ENCODE results near the gene TECPR2.

The TECPR2 gene

DNA sequence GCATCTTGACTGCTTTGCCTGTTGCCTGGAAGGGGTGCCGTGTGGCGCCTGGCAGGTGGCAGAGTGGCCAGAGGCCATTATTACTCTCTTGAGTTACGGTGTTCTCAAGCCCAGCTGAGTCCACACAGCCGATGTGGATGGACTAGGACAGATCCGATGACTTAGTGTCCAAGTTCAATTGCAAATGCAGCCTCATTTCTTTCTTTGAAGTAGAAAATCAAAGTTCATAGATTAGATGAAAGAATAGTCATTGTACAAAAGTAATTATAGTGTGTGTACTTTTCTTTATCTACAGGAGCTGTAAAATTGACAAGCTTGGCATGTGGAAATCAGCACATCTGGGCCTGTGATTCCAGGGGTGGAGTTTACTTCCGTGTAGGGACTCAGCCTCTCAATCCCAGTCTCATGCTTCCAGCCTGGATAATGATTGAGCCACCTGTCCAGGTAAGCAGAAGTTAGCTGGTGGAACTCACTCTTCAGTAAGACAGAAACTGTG, 102.2 kb downstream of the TECPR2 start:
- DNase-seq (ENCODE audit: low read depth in 1 of 2, low spot score in 1 of 2): no peak

DNA sequence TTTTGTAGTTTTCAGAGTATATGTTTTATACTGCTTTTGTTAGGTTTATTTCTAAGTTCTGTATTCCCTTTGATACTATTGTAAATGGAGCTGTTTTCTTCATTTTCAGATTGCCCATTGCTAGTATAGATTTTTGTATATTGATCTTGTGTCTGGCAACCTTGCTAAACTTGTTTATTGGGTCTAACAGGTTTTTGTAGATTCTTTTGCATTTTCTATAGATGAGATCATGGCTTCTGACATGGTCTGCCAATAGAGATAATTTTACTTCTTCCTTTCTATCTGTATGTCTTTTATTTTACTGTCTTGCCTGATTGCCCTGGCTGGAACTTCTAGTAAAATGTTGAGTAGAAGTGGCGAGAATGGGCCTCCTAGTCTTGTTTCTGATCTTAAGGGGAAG, 106.5 kb downstream of the TECPR2 start:
- no peak for DNase-seq (ENCODE audit: low read depth in 1 of 2, low spot score in 1 of 2)

DNA sequence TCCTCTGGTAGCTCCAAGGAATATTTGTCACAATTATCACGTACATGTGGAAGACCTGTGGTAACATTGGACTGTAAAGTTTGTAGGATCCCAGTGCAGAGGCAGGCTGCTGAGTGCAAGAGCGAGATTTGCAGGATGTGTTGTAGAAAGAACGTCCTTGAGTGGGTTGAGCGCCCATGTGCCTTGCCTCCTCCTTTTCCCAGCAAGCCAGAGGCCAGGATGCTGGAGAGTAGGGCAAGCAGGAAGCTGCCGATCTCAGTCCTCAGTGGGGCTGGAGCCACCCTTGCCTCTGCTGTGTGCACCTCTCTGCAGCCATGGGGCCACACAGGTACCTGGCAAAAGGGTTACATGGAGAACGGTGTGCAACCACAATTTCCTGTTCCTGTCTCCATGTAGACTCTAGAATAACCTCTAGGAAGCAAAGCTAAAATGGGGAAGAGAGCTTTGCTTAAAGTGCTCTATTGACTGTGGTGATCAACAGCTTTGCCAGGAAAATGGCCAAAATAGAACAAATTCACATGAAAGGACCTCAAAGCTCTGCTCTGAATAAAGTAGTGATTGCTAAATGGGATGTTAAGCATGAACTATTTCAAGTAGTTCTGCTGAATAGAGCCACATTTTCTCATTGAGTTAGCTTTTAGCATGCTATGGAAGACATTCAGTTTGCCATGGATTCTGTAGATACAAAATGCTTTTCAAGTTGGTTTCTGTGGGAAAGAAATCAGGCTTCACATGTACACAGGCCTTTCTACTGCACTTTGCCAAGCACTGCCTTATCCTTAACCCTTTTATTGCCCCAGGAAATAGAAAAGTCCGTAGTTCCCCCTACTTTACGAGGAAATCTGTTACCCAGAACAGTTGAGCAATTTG, 109.4 kb downstream of the TECPR2 start:
- DNase-seq (ENCODE audit: low read depth in 1 of 2, low spot score in 1 of 2): no peak

DNA sequence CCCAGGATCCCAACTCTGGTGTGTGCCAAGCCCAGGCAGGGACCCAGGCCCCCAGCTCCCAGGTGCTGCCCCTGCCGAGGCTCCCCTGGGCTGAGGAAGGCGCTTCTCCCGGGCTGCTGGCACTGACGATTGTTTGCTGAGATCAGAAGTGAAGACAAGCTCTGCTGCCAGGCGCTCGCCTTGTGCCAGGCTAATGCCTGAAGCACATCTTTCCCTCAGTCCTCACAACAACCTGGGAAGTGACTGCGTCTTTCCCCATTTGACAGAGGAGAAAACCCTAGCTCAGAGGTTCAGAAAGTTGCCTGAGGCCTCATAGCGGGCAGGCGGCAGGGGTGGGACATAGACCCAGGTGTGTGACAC, 110.0 kb downstream of the TECPR2 start:
- no peak for DNase-seq (ENCODE audit: low read depth in 1 of 2, low spot score in 1 of 2)

DNA sequence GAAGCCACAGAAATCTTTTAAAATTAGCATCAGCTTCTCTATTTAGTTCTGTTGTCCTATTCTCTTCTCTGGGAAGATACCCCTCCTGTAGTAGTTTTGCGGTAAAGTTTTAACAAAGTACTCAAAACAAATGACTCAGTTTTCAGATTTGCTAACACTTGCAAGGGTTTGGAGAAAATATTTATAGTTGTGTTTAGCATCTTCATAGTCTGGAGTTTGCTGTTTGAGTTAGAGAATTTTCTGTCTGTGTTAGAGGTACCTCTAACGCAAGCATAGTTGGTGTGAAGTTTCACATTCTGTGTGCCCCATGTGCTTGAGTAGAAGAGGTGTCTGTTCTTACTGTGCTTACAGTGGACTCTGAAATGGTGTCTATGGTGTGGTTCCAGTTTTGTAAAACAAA, 110.8 kb downstream of the TECPR2 start:
- DNase-seq (ENCODE audit: low read depth in 1 of 2, low spot score in 1 of 2): no peak

DNA sequence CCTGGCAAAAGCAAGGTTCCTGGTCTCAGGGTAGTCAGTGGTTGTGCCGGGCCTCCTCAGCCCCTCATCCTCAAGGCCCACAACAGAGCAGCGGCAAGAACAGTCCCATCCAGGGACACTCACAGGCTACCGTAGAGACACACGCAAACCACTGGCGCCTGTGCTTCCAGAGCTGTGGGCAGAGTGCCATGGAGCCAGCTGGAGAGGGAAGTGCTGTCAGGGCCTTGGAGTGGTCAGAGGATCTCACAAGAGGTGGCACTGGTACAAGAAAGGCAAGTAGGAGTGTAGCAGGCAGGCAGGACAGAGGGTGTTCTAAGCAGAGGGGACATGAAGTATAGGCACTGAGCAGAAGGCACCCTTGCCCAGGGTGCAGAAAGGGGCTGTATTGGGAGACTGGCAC, 112.2 kb downstream of the TECPR2 start:
- no peak for DNase-seq (ENCODE audit: low read depth in 1 of 2, low spot score in 1 of 2)

DNA sequence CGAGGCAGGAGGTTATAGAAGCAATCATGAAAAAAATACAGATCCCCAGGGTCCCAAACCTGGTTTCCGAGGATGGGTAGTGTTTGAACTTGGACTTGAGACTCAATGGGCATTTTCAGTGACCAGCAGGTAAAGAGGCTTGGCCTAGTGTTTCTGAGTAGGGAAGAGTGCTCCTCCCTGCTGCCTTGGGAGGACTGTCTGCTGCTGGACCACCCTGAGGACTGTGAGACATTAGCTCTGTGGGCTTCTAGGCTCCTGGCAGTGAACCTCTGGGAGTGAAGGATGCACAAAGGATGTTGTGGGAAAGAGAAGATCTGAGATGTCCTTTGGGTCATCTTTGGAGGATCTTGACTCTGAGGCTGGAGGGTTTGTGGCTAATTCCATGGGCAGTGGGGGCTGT, 116.4 kb downstream of the TECPR2 start:
- DNase-seq (ENCODE audit: low read depth in 1 of 2, low spot score in 1 of 2): no peak

DNA sequence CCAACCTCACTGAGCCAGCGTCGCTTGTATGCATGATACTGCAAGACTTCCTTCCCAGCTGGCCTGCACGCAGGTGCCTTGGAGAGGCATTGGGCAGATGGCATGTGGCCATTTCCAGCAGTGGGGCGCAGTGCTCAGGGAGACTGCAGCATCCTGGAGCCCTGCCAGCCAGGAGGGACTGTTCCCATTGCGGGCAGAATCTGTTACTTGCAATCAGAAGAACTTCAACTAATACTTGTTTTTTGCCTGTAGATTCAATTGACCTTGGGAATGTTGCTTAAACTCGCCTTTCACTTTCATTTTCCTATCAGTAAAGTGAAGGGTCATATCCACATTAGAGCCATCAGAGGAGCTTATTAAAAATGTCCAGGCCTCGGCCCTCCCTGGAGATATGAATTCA, 117.0 kb downstream of the TECPR2 start:
- no peak for DNase-seq (ENCODE audit: low read depth in 1 of 2, low spot score in 1 of 2)

DNA sequence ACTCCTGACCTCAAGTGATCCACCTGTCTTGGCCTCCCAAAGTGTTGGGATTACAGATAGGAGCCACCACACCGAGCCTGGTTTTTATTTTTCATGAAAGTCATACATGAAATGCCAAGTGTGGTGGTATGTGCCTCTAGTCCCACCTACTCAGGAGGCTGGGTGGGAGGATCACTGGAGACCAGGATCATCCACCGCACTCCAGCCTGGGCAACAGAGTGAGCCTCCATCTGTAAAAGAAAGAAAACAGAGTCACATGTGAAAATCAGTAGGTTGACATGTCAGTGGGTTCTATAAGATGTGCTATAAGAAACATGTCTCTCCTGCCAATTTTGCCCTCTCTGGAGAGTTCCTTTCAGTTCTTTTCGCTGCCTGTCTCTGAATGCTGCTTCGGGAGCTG, 118.6 kb downstream of the TECPR2 start:
- no peak for DNase-seq (ENCODE audit: low read depth in 1 of 2, low spot score in 1 of 2)

DNA sequence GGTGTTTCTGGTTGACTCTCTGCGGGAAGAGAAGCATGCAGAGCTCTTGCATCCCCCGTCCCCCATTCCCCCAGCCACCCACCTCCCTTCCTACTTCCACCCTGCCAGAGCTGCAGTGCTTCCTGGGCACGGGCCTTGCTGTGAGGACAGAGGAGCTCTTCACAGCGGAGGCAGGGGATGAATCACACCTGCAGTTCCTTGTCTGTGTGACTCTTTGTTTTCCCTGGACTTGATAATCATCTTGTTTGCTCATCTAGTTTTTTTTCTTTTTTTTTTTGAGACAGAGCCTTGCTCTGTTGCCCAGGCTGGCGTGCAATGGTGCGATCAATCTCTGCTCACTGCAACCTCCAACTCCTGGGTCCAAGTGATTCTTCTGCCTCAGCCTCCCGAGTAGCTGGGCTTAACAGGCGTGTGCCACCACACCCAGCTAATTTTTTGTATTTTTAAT, 119.1 kb downstream of the TECPR2 start:
- no peak for DNase-seq (ENCODE audit: low read depth in 1 of 2, low spot score in 1 of 2)

DNA sequence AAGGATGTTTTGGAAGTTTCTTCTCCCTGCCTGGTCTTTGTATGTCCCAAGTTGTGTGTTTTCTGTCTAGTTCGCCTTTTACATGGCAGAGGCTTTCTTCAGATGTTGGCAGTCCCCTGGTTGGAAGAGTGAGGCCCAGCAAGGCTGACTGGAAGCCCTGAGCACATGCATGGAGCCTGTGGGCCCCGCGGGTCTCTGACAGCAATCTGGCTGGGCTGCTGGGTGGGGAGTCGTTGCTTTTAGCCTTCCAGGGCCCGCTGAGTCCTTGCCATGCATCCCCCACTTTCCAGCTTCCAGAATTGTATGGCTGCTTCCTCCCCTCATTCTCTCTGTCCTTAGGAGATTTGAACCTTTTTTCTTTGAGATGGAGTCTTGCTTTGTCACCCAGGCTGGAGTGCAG, 121.6 kb downstream of the TECPR2 start:
- no peak for DNase-seq (ENCODE audit: low read depth in 1 of 2, low spot score in 1 of 2)

DNA sequence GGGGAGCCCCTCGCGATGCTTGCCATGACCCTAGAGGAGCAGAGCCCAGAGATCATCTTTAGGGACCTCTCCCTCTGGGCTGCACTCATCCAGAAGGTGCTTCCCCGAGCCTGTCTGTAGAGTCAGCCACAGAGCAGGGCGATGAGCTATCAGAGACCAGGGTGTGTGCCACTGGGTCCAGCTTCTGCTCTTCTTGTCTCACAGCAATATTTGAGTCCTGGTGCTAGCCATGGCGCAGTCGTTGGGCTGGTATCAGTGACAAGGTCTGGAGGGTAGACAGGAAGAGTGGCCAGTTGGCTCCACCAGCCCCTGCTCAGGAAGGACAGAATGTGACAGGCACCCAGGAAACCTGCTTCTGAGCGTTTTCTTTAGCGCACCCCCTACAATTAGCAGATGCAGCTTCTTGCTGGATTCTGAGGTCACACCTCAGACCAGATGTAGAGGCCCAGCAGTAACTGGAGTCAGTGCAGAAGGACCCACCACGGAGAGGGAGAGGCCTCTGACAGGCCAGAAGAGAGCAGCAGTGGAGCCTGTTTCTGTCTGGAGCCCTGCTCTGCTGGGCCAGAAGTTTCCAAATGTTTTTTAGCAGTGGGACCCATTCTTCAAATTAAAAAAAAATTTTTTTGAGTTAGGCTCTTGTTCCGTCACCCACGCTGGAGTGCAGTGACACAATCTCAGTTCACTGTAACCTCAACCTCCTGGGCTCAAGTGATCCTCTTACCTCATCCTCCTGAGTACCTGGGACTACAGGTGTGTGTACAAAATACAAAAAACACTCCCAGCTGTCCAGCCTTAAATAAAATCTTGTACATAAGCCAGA, 123.2 kb downstream of the TECPR2 start:
- no peak for DNase-seq (ENCODE audit: low read depth in 1 of 2, low spot score in 1 of 2)

DNA sequence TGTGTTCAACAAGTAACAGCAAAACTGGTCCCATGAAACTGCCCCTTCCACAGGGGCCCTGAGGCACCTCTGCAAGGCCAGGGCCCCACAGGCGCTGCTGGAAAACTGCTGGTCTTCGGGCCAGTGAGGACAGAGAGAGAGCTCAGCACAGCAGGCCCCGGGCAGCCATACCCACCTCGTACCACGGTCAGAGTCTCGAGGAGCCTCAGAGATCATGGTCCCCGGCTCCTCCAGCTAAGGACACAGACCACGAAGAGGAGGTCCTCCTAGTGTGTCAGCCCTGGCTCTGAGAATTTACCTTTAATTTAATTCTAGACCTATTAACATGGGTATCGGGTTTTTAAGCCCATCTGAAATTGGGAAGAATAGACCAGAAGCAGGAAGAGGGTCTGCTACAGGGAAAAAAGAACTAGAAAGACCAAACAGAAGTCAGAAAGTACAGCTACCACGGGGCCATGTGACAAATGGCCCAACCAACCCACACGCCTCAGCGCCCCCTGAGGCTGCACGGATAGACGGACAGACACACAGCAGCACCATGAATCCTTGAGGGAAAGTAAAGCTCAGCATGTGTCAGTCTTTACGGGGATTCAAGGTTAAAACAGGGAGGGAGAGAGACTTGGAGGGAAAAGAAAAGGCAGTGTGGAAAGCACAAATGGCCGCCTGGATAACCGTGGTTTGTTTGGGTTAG, 123.9 kb downstream of the TECPR2 start:
- DNase-seq (ENCODE audit: low read depth in 1 of 2, low spot score in 1 of 2): no peak

DNA sequence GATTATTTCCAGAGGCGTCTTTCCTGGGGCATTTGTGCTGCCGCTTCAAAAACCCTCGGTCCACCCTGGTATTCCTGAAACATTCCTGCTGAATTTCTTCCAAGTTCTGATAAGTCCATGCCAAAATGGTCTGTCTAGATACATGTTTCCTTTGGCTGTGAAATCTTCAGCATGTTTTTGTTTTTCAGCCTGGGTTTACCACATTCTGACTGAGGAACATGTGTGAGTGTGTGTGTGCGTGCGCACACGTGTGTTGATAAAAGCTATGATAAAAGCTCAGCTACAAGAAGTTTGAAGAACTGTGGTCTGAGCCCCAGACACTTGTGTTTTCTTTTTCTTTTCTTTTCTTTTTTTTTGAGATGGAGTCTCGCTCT, 124.5 kb downstream of the TECPR2 start:
- DNase-seq (ENCODE audit: low read depth in 1 of 2, low spot score in 1 of 2): no peak

DNA sequence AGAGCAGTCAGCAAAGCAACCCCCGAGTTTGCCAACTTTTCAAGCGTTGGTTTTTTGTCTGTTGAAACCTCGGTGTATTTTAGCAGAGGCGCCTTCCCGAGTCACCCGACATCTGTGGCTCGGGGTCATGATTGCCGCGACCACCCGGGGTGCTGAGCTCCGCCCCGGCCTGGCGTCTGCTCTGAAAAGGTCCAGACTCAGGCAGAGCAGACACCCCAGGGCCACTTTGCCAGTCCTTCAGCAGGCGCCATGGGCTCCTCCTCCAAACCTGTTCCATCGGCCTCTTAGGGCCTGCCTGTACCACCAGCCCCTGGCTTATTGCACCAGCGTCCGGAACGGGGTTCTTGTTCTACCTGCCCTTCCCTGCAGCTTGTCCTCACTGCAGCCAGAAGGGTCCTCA, 127.7 kb downstream of the TECPR2 start:
- no peak for DNase-seq (ENCODE audit: low read depth in 1 of 2, low spot score in 1 of 2)

DNA sequence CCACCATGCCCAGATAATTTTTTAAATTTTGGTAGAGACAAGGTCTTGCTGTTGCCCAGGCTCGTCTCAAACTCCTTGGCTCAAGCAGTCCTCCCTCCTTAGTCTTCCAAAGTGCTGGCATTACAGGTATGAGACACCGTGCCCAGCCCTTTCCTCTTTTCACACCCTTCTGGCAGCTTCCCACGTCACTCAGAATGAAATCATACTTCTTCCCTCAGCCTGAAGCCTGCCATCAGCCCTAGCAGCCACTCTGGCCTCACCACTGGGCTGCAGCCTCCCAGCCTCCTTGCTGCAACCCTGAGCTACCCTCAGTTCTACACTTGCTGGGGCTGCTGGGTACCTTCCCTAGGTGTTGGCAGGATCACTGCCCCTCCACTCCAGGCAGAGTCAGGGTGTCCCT, 128.6 kb downstream of the TECPR2 start:
- DNase-seq (ENCODE audit: low read depth in 1 of 2, low spot score in 1 of 2): no peak

DNA sequence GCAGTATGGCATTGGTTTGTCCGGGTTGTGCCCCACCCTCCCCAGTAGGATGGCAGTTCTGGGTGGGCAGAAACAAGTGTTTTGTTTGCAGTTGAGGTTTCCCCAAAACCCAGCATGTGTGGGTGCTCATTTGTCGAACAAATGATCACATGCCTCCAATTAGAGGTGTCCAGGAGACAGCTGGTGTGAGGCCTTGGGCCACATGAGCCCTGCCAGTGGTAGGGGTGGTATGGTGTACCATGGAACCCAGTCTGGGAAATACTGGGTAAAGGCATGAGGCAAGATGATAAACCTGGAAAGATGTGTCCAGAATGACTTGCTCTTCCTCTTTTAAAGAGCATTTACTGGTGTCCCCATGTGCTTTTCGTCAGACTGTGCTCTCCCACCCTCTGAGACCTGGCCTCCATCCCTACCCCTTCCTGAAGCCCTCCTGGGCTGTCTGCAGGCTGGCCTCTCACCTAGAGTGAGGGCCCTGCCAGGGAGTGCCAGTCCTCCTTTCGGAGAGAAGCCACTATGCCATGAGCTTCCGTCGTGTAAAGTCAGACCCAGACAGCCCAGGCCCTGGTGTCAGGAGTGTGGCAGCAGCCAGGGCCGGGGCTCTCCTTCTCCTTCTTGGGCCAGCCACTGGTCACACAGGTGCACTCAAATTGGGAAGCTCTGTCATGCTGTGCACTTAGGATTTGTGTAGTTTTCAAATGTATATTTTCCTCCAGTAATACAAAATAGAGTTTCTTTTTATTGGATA, 129.2 kb downstream of the TECPR2 start:
- DNase-seq (ENCODE audit: low read depth in 1 of 2, low spot score in 1 of 2): no peak

DNA sequence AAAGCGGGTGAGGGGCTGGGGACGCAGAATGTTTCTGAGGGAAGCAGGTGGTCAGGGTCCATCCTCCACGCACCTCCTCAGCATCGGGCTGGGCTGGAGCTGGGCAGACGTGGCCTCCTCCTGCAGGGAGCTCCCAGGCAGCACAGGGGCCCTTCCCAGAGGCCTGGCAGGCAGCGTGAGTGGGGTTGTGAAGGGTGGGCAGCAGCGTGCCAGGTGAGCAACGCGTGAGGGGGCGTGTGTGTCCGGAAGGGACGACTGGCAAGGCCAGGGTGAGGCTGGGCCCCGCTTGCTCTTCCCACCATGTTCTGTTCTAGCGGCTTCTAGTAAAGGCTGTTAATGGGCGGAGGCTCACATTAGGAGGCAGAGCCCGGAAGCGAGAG, 129.8 kb downstream of the TECPR2 start:
- no peak for DNase-seq (ENCODE audit: low read depth in 1 of 2, low spot score in 1 of 2)

DNA sequence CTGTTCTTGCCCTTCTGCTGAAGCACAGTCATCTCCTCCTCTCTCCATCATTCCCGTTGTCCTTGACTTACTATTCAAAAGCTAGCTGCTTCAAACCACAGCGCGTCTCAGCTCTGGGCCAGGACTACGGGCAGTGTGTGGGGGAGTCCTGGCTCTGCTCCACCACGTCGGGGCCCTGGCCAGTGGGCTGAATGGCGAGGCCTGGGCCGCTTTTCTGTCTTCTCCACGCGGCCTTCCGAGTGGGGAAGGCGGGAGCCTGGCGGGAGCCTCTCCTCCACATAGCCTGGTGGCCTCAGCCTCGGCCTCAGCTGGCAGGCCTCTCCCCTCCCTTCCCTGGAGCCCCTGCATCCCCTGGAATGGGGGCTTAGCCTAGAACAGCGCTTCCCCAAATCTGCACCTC, 130.4 kb downstream of the TECPR2 start:
- DNase-seq (ENCODE audit: low read depth in 1 of 2, low spot score in 1 of 2): no peak

DNA sequence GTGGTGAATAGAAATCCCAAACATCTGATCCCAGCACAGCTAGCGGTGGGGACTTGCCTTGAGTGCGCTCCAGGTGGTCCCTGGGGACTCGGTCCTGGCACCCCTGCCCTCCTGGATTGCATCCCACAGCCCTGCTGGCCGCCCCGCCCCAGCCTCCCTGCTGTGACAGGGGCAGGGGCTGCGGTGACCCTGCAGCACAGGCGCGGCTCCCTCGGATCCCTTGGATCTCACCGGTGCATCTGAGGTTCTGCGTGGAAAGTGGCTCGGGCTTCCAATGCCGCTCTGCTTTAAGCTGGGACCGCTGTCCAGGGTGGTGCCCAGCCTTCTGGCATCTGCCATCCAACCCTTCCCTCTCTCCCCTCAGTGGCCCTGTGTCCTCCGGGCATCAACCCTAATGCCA, 130.8 kb downstream of the TECPR2 start:
- DNase-seq (ENCODE audit: low read depth in 1 of 2, low spot score in 1 of 2): no peak
